A673 (cell line): ENCODE results near the gene C2orf76. TPM values are rescaled to one million over a fixed set of nuclear protein-coding genes. Genes with fewer than 3 reads are reported as not detected.

Experiments used
- BruUV-seq: library from RNA; stranded (reverse); fragments of 400-500 nt; replicated peaks from 2 replicates; lab custom pipeline; 2021; lab: Mats Ljungman, UMichigan
- CTCF ChIA-PET: fragments of 300-600 bp; sonication (Branson Sonifier 250); formaldehyde crosslinking; loops from one replicate; lab custom pipeline; 2022; ENCODE audit warnings: antibody characterized with exemption; lab: Charles Lee
- POLR2A ChIA-PET: fragments of 300-600 bp; sonication (Branson Sonifier 250); formaldehyde crosslinking; loops from one replicate; lab custom pipeline; 2022; ENCODE audit warnings: antibody characterized with exemption; ENCODE audit not compliant: low non-redundant PET; lab: Charles Lee
- DNase-seq: peaks from one replicate; pipeline ENCODE4 v3.0.0-alpha.2; 2015; ENCODE audit warnings: low spot score
- H3K27ac ChIP-seq: fragments of 200-600 bp; sonication (generic); 2 replicates; pipeline ENCODE4 v1.5.1; 2016; ENCODE audit warnings: mixed run types, low read depth, mild to moderate bottlenecking, mixed read lengths, antibody characterized with exemption, low read length; ENCODE audit not compliant: poor library complexity, severe bottlenecking
- H3K27me3 ChIP-seq: fragments of 200-600 bp; sonication (generic); replicated peaks from 2 replicates; pipeline ENCODE4 v1.6.1; 2017; ENCODE audit warnings: mixed run types, low read depth, mild to moderate bottlenecking, mixed read lengths, antibody characterized with exemption, low read length; ENCODE audit not compliant: insufficient read depth, poor library complexity
- H3K36me3 ChIP-seq: fragments of 200-600 bp; sonication (generic); 2 replicates; pipeline ENCODE4 v1.6.1; 2016; ENCODE audit warnings: mixed run types, mild to moderate bottlenecking, mixed read lengths, antibody characterized with exemption, low read length; ENCODE audit not compliant: insufficient read depth, poor library complexity, severe bottlenecking
- H3K4me1 ChIP-seq: fragments of 200-600 bp; sonication (generic); 2 replicates; pipeline ENCODE4 v1.6.1; 2017; ENCODE audit warnings: mixed run types, mild to moderate bottlenecking, mixed read lengths, antibody characterized with exemption, low read length; ENCODE audit not compliant: insufficient read depth, poor library complexity, severe bottlenecking
- H3K4me3 ChIP-seq: fragments of 200-600 bp; sonication (generic); 2 replicates; pipeline ENCODE4 v1.5.1; 2016; ENCODE audit warnings: low read depth, mixed run types, mild to moderate bottlenecking, mixed read lengths, low read length; ENCODE audit not compliant: poor library complexity, severe bottlenecking
- H3K9me3 ChIP-seq: fragments of 200-600 bp; sonication (generic); 2 replicates; pipeline ENCODE4 v1.6.1; 2016; ENCODE audit warnings: mixed run types, low read depth, mild to moderate bottlenecking, mixed read lengths, antibody characterized with exemption, low read length; ENCODE audit not compliant: poor library complexity, severe bottlenecking
- CTCF ChIP-seq: fragments of 300-800, 200-600 bp; sonication (generic); conservative IDR thresholded peaks from 2 replicates; pipeline ENCODE4 v1.5.1; 2017; ENCODE audit warnings: low read depth, mild to moderate bottlenecking, antibody characterized with exemption, low read length, moderate library complexity, mixed read lengths
- EZH2 ChIP-seq: fragments of 200-600 bp; sonication (generic); IDR thresholded peaks from 2 replicates; pipeline ENCODE4 v1.6.1; 2017; ENCODE audit warnings: borderline replicate concordance, low read depth, mild to moderate bottlenecking, mixed read lengths, antibody characterized with exemption, low read length; ENCODE audit not compliant: poor library complexity, severe bottlenecking
- intact Hi-C: fragments of 100-400 bp; cut with micrococcal nuclease; formaldehyde crosslinking; loops from one replicate; pipeline ENCODE4 v1.10.0; 2022; ENCODE audit not compliant: unreplicated experiment
- total RNA-seq: library from RNA; stranded (reverse); gene quantifications from 2 replicates; pipeline ENCODE4 v1.2.3, GENCODE V29; 2021

C2orf76 gene
- total RNA-seq, 1 experiment from 2014 or later, result 13.4 TPM

- BruUV-seq, result no TSS peak
- H3K36me3 ChIP-seq, result no peaks in the 10 kb centered on the region
- ChIA-PET POLR2A (no interaction called here), CTCF (no interaction called here)
- H3K4me3 ChIP-seq, result no peak overlapping the region
- no peak for TF ChIP-seq CTCF
- TF ChIP-seq EZH2, result no peak
- no peaks in the 10 kb centered on the region for H3K27me3 ChIP-seq
- H3K4me1 ChIP-seq, result no peaks in the 10 kb centered on the region
- H3K27ac ChIP-seq, result no peak overlapping the region
- H3K9me3 ChIP-seq, result no peaks in the 10 kb centered on the region
- intact Hi-C loops, result no loop called here
- no peak for DNase-seq
These were observed 77.5 kb downstream of the C2orf76 start for GRCh38 chr2:119289093-119289492.

GRCh38 chr2:119288576-119288975 is 78.1 kb downstream of the C2orf76 start:
- H3K4me1 ChIP-seq, result no peaks in the 10 kb centered on the region
- H3K27me3 ChIP-seq, result no peaks in the 10 kb centered on the region
- no peak overlapping the region for H3K4me3 ChIP-seq
- TF ChIP-seq EZH2 (no peak), CTCF (no peak)
- POLR2A ChIA-PET, result no interaction called here
- BruUV-seq, result no TSS peak
- intact Hi-C loops, result no loop called here
- H3K27ac ChIP-seq, result no peak overlapping the region
- CTCF ChIA-PET, result no interaction called here
- H3K36me3 ChIP-seq, result no peaks in the 10 kb centered on the region
- H3K9me3 ChIP-seq, result no peaks in the 10 kb centered on the region
- DNase-seq, result no peak

- no peaks in the 10 kb centered on the region for H3K27me3 ChIP-seq
- H3K4me1 ChIP-seq, result no peaks in the 10 kb centered on the region
- H3K27ac ChIP-seq, result no peak overlapping the region
- BruUV-seq, result no TSS peak
- no peak overlapping the region for H3K4me3 ChIP-seq
- ChIA-PET CTCF (interaction anchor here (0.7 kb wide), 1 partner anchor 50 kb away, joined by 9 read pairs; no protein-coding TSS in a partner anchor), POLR2A (no interaction called here)
- DNase-seq, result no peak
- intact Hi-C loops, result no loop called here
- no peaks in the 10 kb centered on the region for H3K36me3 ChIP-seq
- no peaks in the 10 kb centered on the region for H3K9me3 ChIP-seq
- TF ChIP-seq CTCF (no peak), EZH2 (no peak)
These were observed 80.0 kb downstream of the C2orf76 start for GRCh38 chr2:119286661-119287060.
